HEK293 (cell line): ENCODE results near the gene FRYL.

ENCODE experiments used
- CTCF ChIA-PET: fragments of 350-600 bp; formaldehyde crosslinking; extraction: SDS; loops from one replicate; lab custom pipeline; 2021; ENCODE audit warnings: antibody characterized with exemption; lab: Yijun Ruan, JAX
- POLR2A ChIA-PET: fragments of 300-600 bp; formaldehyde crosslinking; extraction: SDS; loops from one replicate; lab custom pipeline; 2020; ENCODE audit warnings: antibody characterized with exemption, inconsistent platforms; lab: Yijun Ruan, JAX
- H3K27ac ChIP-seq: fragments of 200-500 bp; sonication (Bioruptor generic); 2 replicates; pipeline ENCODE4 v1.5.1; 2014; ENCODE audit warnings: low read depth, low read length, control low read depth, inconsistent platforms; ENCODE audit errors: extremely low read depth
- H3K36me3 ChIP-seq, 2 experiments: fragments of 200-500 bp in 1 of 2; sonication (Bioruptor generic) in 1 of 2; 1 replicate in 1 of 2; 2 replicates in 1 of 2; pipeline ENCODE4 v1.5.1; 2014 to 2017; ENCODE audit warnings: inconsistent platforms in 2 of 2, low read length in 2 of 2; ENCODE audit not compliant: control insufficient read depth in 2 of 2, insufficient read depth in 1 of 2
- H3K4me1 ChIP-seq: fragments of 200-500 bp; sonication (Bioruptor generic); 2 replicates; pipeline ENCODE4 v1.5.1; 2014; ENCODE audit warnings: mild to moderate bottlenecking, low read length, inconsistent platforms; ENCODE audit not compliant: control insufficient read depth, insufficient read depth
- H3K4me3 ChIP-seq: 2 replicates; pipeline ENCODE4 v1.5.1; 2011; ENCODE audit warnings: low read depth, mild to moderate bottlenecking, control low read depth, low read length, moderate library complexity
- H3K9me3 ChIP-seq: fragments of 200-500 bp; sonication (Bioruptor generic); 2 replicates; pipeline ENCODE4 v1.5.1; 2014; ENCODE audit warnings: low read depth, low read length, inconsistent platforms; ENCODE audit not compliant: control insufficient read depth, insufficient read depth
- BCL11B ChIP-seq: fragments of 450-650 bp; formaldehyde crosslinking; IDR thresholded peaks from 2 replicates; pipeline ENCODE4 v1.5.1; 2016; ENCODE audit warnings: low read depth, missing biosample characterization, missing genetic modification characterization
- HOXA7 ChIP-seq: sonication (generic); formaldehyde crosslinking; IDR thresholded peaks from 2 replicates; pipeline ENCODE4 v1.8.1; 2022; ENCODE audit warnings: missing genetic modification reagents, borderline replicate concordance
- KLF10 ChIP-seq: fragments of 450-650 bp; IDR thresholded peaks from 2 replicates; pipeline ENCODE4 v1.5.1; 2018; ENCODE audit warnings: missing biosample characterization, mild to moderate bottlenecking, missing genetic modification characterization
- KLF9 ChIP-seq: fragments of 450-650 bp; formaldehyde crosslinking; IDR thresholded peaks from 2 replicates; pipeline ENCODE4 v1.5.1; 2016; ENCODE audit warnings: missing biosample characterization, missing genetic modification characterization, low read depth
- PBX3 ChIP-seq: sonication (generic); formaldehyde crosslinking; IDR thresholded peaks from 2 replicates; pipeline ENCODE4 v1.8.1; 2022; ENCODE audit warnings: mild to moderate bottlenecking, moderate library complexity, missing genetic modification reagents
- SALL2 ChIP-seq: fragments of 450-650 bp; formaldehyde crosslinking; IDR thresholded peaks from 2 replicates; pipeline ENCODE4 v1.5.0; 2017; ENCODE audit warnings: missing biosample characterization, mild to moderate bottlenecking, missing genetic modification characterization, borderline replicate concordance
- ZBTB7A ChIP-seq: fragments of 450-650 bp; formaldehyde crosslinking; IDR thresholded peaks from 2 replicates; pipeline ENCODE4 v1.5.1; 2016; ENCODE audit warnings: low read depth, missing biosample characterization, missing genetic modification characterization
- ZFP41 ChIP-seq: fragments of 450-650 bp; formaldehyde crosslinking; IDR thresholded peaks from 2 replicates; pipeline ENCODE4 v1.5.1; 2016; ENCODE audit warnings: missing biosample characterization, missing genetic modification characterization, borderline replicate concordance
- ZNF157 ChIP-seq: fragments of 450-650 bp; formaldehyde crosslinking; IDR thresholded peaks from 2 replicates; pipeline ENCODE4 v1.5.1; 2016; ENCODE audit warnings: missing biosample characterization, missing genetic modification characterization
- ZNF18 ChIP-seq: fragments of 450-650 bp; formaldehyde crosslinking; IDR thresholded peaks from 2 replicates; pipeline ENCODE4 v1.5.1; 2016; ENCODE audit warnings: missing biosample characterization, missing genetic modification characterization
- ZNF202 ChIP-seq: fragments of 450-650 bp; formaldehyde crosslinking; IDR thresholded peaks from 2 replicates; pipeline ENCODE4 v1.5.1; 2016; ENCODE audit warnings: missing biosample characterization, missing genetic modification characterization, borderline replicate concordance
- ZNF223 ChIP-seq: fragments of 450-650 bp; formaldehyde crosslinking; IDR thresholded peaks from 2 replicates; pipeline ENCODE4 v1.5.1; 2016; ENCODE audit warnings: missing biosample characterization, missing genetic modification characterization
- ZNF274 ChIP-seq, 2 experiments: fragments of 200-500 bp in 1 of 2; fragments of 450-650 bp in 1 of 2; sonication (Bioruptor generic) in 1 of 2; formaldehyde crosslinking in 1 of 2; IDR thresholded peaks; 2 replicates each; pipeline versions ENCODE4 v1.5.1 to v1.6.1; 2014 to 2016; ENCODE audit warnings: borderline replicate concordance in 1 of 2, inconsistent platforms in 1 of 2, low read length in 1 of 2, missing biosample characterization in 1 of 2, missing genetic modification characterization in 1 of 2
- ZNF280D ChIP-seq: fragments of 450-650 bp; formaldehyde crosslinking; IDR thresholded peaks from 2 replicates; pipeline ENCODE4 v1.5.1; 2016; ENCODE audit warnings: missing biosample characterization, missing genetic modification characterization
- ZNF341 ChIP-seq: fragments of 450-650 bp; formaldehyde crosslinking; IDR thresholded peaks from 2 replicates; pipeline ENCODE4; 2016; ENCODE audit warnings: low read depth, missing biosample characterization, missing genetic modification characterization
- ZNF391 ChIP-seq: fragments of 450-650 bp; formaldehyde crosslinking; IDR thresholded peaks from 2 replicates; pipeline ENCODE4 v1.5.1; 2016; ENCODE audit warnings: low read depth, missing biosample characterization, missing genetic modification characterization, borderline replicate concordance
- ZNF416 ChIP-seq: fragments of 450-650 bp; formaldehyde crosslinking; IDR thresholded peaks from 2 replicates; pipeline ENCODE4 v1.5.1; 2016; ENCODE audit warnings: missing biosample characterization, missing genetic modification characterization
- ZNF776 ChIP-seq: fragments of 450-650 bp; formaldehyde crosslinking; IDR thresholded peaks from 2 replicates; pipeline ENCODE4 v1.5.0; 2017; ENCODE audit warnings: missing biosample characterization, missing genetic modification characterization, borderline replicate concordance
- TF ChIP-seq, protein P1 (sequence below): fragments of 450-650 bp; formaldehyde crosslinking; IDR thresholded peaks from 2 replicates; pipeline ENCODE4 v1.5.1; 2016; ENCODE audit warnings: missing biosample characterization, missing genetic modification characterization, borderline replicate concordance
- TF ChIP-seq, protein P2 (sequence below): fragments of 450-650 bp; formaldehyde crosslinking; IDR thresholded peaks from 2 replicates; pipeline ENCODE4 v1.5.1; 2016; ENCODE audit warnings: missing biosample characterization, missing genetic modification characterization

FRYL gene

DNA sequence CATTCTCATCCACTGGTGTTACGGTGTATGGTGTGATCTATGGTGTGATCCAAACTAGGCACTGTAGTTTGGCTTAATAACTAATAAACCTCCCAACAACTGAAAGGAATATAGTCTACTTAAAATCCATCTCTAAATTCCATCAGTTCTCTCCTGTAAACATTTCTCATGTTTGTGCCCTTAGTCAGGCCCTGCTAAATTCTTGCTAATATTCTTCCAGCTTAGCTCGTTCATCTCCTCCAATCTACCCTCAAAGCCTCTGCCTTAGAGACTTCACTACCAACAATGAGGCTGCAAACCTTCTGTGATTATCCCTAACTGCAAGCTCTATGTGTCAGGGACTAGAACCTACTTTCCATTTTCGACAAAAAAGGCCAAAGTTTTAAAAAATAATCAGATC lies 261.9 kb downstream of the FRYL start (continued):
- TF ChIP-seq, protein P1, sequence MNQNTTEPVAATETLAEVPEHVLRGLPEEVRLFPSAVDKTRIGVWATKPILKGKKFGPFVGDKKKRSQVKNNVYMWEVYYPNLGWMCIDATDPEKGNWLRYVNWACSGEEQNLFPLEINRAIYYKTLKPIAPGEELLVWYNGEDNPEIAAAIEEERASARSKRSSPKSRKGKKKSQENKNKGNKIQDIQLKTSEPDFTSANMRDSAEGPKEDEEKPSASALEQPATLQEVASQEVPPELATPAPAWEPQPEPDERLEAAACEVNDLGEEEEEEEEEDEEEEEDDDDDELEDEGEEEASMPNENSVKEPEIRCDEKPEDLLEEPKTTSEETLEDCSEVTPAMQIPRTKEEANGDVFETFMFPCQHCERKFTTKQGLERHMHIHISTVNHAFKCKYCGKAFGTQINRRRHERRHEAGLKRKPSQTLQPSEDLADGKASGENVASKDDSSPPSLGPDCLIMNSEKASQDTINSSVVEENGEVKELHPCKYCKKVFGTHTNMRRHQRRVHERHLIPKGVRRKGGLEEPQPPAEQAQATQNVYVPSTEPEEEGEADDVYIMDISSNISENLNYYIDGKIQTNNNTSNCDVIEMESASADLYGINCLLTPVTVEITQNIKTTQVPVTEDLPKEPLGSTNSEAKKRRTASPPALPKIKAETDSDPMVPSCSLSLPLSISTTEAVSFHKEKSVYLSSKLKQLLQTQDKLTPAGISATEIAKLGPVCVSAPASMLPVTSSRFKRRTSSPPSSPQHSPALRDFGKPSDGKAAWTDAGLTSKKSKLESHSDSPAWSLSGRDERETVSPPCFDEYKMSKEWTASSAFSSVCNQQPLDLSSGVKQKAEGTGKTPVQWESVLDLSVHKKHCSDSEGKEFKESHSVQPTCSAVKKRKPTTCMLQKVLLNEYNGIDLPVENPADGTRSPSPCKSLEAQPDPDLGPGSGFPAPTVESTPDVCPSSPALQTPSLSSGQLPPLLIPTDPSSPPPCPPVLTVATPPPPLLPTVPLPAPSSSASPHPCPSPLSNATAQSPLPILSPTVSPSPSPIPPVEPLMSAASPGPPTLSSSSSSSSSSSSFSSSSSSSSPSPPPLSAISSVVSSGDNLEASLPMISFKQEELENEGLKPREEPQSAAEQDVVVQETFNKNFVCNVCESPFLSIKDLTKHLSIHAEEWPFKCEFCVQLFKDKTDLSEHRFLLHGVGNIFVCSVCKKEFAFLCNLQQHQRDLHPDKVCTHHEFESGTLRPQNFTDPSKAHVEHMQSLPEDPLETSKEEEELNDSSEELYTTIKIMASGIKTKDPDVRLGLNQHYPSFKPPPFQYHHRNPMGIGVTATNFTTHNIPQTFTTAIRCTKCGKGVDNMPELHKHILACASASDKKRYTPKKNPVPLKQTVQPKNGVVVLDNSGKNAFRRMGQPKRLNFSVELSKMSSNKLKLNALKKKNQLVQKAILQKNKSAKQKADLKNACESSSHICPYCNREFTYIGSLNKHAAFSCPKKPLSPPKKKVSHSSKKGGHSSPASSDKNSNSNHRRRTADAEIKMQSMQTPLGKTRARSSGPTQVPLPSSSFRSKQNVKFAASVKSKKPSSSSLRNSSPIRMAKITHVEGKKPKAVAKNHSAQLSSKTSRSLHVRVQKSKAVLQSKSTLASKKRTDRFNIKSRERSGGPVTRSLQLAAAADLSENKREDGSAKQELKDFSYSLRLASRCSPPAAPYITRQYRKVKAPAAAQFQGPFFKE = no peak
- no peak for TF ChIP-seq BCL11B

DNA sequence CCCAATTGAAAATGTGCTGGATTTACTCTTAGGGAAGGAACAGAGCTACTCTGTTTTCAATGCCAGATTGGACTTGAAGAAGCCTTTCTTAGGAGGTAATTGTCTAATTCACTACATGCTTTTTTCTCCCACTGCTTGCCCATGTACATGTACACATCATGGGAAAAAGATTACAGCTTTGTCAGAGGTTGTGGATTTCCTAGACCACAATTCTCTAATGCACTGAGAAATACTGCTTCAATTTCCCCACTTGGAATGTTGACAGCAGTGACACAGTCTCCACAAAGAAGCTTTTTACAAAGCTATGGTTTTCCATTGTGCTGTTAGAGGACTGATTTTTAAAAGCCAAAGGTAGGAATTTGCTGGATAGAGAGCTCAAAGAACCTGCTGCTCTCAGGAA lies 270.5 kb downstream of the FRYL start:
- H3K4me3 ChIP-seq = no peak overlapping the region
- TF ChIP-seq SALL2 (no peak), ZFP41 (tag by site-specific recombination) (no peak), HOXA7 (CRISPR knock-in tag) (no peak), ZNF274 (IDR thresholded peaks at IDR 0.05; ENCODE audit: low read length) (no peak), ZNF274 (tag by site-specific recombination; IDR thresholded peaks at IDR 0.05; ENCODE audit: borderline replicate concordance) (no peak), ZNF280D (tag by site-specific recombination) (no peak), KLF10 (tag by site-specific recombination) (no peak), ZNF341 (tag by site-specific recombination) (no peak)
- TF ChIP-seq, protein P2, sequence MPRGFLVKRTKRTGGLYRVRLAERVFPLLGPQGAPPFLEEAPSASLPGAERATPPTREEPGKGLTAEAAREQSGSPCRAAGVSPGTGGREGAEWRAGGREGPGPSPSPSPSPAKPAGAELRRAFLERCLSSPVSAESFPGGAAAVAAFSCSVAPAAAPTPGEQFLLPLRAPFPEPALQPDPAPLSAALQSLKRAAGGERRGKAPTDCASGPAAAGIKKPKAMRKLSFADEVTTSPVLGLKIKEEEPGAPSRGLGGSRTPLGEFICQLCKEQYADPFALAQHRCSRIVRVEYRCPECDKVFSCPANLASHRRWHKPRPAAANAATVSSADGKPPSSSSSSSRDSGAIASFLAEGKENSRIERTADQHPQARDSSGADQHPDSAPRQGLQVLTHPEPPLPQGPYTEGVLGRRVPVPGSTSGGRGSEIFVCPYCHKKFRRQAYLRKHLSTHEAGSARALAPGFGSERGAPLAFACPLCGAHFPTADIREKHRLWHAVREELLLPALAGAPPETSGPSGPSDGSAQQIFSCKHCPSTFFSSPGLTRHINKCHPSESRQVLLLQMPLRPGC (tag by site-specific recombination) = no peak
- no peak overlapping the region for H3K27ac ChIP-seq
- CTCF ChIA-PET = no interaction called here
- no peaks in the 10 kb centered on the region for H3K4me1 ChIP-seq
- POLR2A ChIA-PET = no interaction called here
- peaks cover 0 to 57% of the 10 kb centered on the region in 2 experiments; a peak in 1 of 3 replicates for H3K36me3 ChIP-seq
- H3K9me3 ChIP-seq = no peaks in the 10 kb centered on the region

GRCh38 chr4:48506716-48507115 lies 273.4 kb downstream of the FRYL start:
- no peak overlapping the region for H3K27ac ChIP-seq
- ChIA-PET POLR2A (no interaction called here), CTCF (interaction anchor here (0.7 kb wide), 1 partner anchor 50 kb away, joined by 3 read pairs; no protein-coding TSS in a partner anchor)
- no peaks in the 10 kb centered on the region for H3K4me1 ChIP-seq
- H3K9me3 ChIP-seq = no peaks in the 10 kb centered on the region
- no peak overlapping the region for H3K4me3 ChIP-seq
- H3K36me3 ChIP-seq = peaks cover 0 to 35% of the 10 kb centered on the region in 2 experiments; a peak in 1 of 3 replicates
- TF ChIP-seq PBX3 (CRISPR knock-in tag) (no peak), ZBTB7A (tag by site-specific recombination) (no peak), ZNF157 (tag by site-specific recombination) (no peak), ZNF416 (tag by site-specific recombination) (no peak), ZNF391 (no peak), ZNF18 (tag by site-specific recombination) (no peak), ZNF202 (no peak), KLF9 (tag by site-specific recombination) (no peak), ZNF776 (tag by site-specific recombination) (no peak), ZNF223 (no peak), HOXA7 (CRISPR knock-in tag) (no peak)
